ENCODE measurements around the gene CYBB. TPM values are rescaled to one million over a fixed set of nuclear protein-coding genes. Genes with fewer than 3 reads are reported as not detected.

Gene CYBB
- total and polyA plus RNA-seq, 9 donors, result 3.5 to 37.2 (median 12.9) TPM

GRCh38 chrX:37754516-37754915 lies 25.3 kb upstream of the CYBB start:
- Histone ChIP-seq H3K4me1 (ENCODE audit: insufficient read depth) (no peaks in the 10 kb centered on the region), H3K27ac (no peak overlapping the region), H3K9me3 (no peaks in the 10 kb centered on the region), H3K27me3 (no peaks in the 10 kb centered on the region), H3K4me3 (no peak overlapping the region), H3K36me3 (no peaks in the 10 kb centered on the region)
- TF ChIP-seq CTCF (IDR thresholded peaks at IDR 0.05) (no peak), POLR2A (IDR thresholded peaks at IDR 0.05) (no peak)
- no peak for DNase-seq
- intact Hi-C loops (cut with DNase I), result no loop called here
- 72 to 80% (median 75%) methylated on average over 2 of the region's 2 CpGs for WGBS, 3 donors

GRCh38 chrX:37755025-37755424 lies 24.8 kb upstream of the CYBB start:
- DNase-seq, result no peak
- Histone ChIP-seq H3K4me3 (no peak overlapping the region), H3K27me3 (no peaks in the 10 kb centered on the region), H3K36me3 (no peaks in the 10 kb centered on the region), H3K27ac (no peak overlapping the region), H3K4me1 (ENCODE audit: insufficient read depth) (no peaks in the 10 kb centered on the region), H3K9me3 (no peaks in the 10 kb centered on the region)
- intact Hi-C loops (cut with DNase I), result no loop called here
- TF ChIP-seq EP300 (IDR thresholded peaks at IDR 0.05) (no peak), POLR2A (IDR thresholded peaks at IDR 0.05) (no peak), CTCF (IDR thresholded peaks at IDR 0.05) (no peak)

GRCh38 chrX:37757082-37757481 lies 22.8 kb upstream of the CYBB start:
- no peaks in the 10 kb centered on the region for H3K27me3 ChIP-seq
- no peaks in the 10 kb centered on the region for H3K9me3 ChIP-seq
- DNase-seq, result no peak
- intact Hi-C loops (cut with DNase I), result no loop called here
- no peaks in the 10 kb centered on the region for H3K36me3 ChIP-seq
- TF ChIP-seq POLR2A (IDR thresholded peaks at IDR 0.05), result no peak
- TF ChIP-seq CTCF (IDR thresholded peaks at IDR 0.05), result no peak
- no peak for TF ChIP-seq EP300 (IDR thresholded peaks at IDR 0.05)
- no peaks in the 10 kb centered on the region for H3K4me1 ChIP-seq (ENCODE audit: insufficient read depth)
- H3K27ac ChIP-seq, result no peak overlapping the region
- H3K4me3 ChIP-seq, result no peak overlapping the region

GRCh38 chrX:37759351-37759750 lies 20.5 kb upstream of the CYBB start:
- 67 to 85% (median 75%) methylated on average over 1 of the region's 1 CpG for WGBS, 3 donors
- Histone ChIP-seq H3K9me3 (no peaks in the 10 kb centered on the region), H3K27me3 (no peaks in the 10 kb centered on the region), H3K4me3 (no peak overlapping the region), H3K27ac (no peak overlapping the region), H3K4me1 (ENCODE audit: insufficient read depth) (no peaks in the 10 kb centered on the region), H3K36me3 (no peaks in the 10 kb centered on the region)
- intact Hi-C loops (cut with DNase I), result no loop called here
- DNase-seq, result no peak
- TF ChIP-seq POLR2A (IDR thresholded peaks at IDR 0.05) (no peak), EP300 (IDR thresholded peaks at IDR 0.05) (no peak), CTCF (IDR thresholded peaks at IDR 0.05) (no peak)

GRCh38 chrX:37759878-37760418 lies 19.9 kb upstream of the CYBB start:
- Histone ChIP-seq H3K4me3 (no peak overlapping the region), H3K4me1 (ENCODE audit: insufficient read depth) (no peaks in the 10 kb centered on the region), H3K9me3 (no peaks in the 10 kb centered on the region), H3K27me3 (no peaks in the 10 kb centered on the region), H3K36me3 (no peaks in the 10 kb centered on the region), H3K27ac (no peak overlapping the region)
- intact Hi-C loops (cut with DNase I), result no loop called here
- 75 to 86% (median 79%) methylated on average over 2 of the region's 2 CpGs for WGBS, 3 donors
- DNase-seq, result no peak
- TF ChIP-seq CTCF (IDR thresholded peaks at IDR 0.05) (no peak), POLR2A (IDR thresholded peaks at IDR 0.05) (no peak), EP300 (IDR thresholded peaks at IDR 0.05) (no peak)

All from ovary (tissue), 9 donors.